ENCODE data around the gene COG2.
"Not testable (repeated sequence)": the region's sequence is repeated elsewhere in the genome, so short reads cannot be mapped to it uniquely, and the experiment has no call there.

The COG2 gene

DNA sequence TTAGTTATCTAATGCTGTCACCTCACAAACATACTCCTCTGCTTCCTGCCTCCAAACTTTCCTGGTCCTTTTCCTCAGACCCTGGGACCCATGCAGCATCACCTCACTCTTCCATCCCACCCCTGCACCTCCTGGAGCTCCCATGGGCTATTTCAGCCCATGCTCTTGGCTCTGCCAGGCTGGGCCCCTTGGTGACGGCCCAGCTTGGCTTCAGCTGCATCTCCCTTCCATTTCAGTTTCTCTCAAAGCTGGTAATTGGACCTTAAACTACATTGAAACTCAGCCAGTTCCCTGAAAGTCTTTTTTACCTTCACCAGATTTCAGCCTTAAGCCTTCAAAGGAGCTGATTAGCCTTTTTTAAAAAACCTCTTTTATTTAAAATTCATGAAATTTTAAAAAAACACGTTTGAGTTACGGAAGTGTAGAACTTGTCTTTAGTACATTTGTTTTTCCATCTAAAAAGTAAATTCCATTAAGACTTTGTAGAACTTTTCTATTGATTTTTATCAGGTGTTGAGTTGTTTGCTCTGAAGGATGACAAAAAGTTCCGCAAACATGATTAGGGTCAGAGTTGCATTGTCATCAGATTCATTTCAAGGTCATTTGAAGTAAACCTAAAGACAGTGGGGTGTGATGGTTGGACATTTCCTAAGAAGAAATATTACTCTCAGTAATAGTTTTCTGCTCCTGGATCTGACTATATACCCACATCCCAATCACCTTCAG, 38.2 kb downstream of the COG2 start:
- DNase-seq: no peak

DNA sequence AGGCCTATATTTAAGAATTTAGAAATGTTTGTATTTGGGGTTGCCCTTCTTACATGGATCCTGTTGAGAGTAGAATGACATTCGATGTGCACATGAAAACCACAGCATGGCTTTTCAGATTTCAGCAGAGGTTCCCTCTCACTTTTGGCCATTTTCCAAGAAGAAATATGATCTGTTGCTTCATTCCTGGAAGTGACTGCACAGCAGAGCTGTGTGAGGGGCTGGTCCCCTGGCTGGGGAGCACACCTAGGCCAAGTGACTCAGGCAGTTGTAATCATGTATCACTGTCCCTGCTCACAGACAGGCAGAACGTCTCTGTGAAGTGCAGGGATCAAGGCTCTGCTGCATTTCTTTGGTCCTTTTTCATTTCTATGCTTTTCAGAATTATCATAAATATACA, 39.3 kb downstream of the COG2 start:
- no peak for DNase-seq

DNA sequence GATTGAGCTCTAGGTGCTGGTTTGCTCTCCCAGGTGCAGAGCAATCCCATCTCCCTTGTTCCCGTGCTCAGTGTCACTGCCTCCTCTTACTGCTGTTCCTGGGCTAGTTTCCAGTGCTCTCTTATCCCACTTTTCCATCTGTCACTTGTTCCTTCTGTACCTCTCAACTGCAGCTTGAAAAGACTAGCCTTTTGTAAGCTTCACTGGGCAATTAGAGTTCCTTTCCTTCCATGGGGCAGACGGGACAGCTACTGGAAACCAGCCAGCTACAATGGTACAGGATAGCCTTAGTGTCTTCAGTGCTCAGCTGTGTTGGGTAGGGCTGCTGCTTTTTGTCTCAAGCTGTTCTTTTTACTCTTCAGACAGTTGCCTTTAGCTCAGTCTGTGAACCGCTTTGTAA, 40.0 kb downstream of the COG2 start:
- DNase-seq: no peak

DNA sequence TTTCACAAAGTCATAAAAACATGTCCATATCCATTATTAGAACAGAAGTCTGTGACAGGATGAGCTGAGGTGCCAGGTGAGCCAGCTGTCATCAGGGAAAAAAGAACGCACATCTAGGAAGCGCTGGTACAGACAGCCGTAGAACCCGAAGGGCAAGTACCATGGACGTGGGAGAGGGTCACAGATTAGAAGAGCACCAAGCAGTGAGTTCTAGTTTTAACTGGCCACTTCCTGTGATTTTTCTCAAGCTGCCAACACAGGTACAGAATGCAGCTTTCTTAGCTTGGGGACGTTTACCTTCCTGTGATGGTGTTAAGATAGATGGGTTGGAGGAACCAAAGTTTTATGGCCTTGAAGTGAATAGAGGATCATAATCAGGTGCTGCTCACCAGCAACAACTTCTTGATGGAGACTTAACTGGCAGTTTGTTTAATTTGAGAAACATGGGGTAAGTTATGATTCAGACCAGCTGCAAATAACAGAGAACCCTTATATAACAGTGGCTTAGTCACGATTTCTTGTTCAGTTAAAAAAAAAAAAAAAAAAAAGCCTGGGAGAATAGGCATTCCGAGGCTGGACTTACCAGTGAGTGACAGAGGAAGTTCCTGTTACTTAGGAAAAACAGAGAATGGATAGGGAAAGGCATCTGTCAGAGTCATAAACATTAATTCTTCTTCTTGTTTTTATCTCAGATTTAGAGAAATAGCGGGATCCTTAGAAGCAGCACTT, 40.8 kb downstream of the COG2 start:
- DNase-seq: no peak

DNA sequence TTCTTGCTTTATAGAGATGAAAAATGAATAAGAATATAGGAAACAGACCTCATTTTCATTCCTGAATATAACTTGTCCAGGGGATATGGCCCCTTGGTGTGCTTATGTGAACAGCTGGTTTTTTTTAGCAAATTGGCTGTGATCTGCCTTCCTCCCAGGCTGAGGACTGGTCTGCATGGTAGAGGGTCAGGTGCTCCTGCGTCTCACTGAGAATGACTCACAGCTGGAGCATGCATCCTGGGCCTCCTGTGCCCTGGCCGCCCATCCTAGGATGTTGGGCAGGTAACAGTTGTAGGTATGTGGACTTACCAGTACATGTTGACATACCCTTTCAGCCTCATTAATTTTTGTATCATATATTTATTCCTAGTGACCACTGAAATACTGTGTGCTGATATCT, 41.9 kb downstream of the COG2 start:
- DNase-seq: no peak

DNA sequence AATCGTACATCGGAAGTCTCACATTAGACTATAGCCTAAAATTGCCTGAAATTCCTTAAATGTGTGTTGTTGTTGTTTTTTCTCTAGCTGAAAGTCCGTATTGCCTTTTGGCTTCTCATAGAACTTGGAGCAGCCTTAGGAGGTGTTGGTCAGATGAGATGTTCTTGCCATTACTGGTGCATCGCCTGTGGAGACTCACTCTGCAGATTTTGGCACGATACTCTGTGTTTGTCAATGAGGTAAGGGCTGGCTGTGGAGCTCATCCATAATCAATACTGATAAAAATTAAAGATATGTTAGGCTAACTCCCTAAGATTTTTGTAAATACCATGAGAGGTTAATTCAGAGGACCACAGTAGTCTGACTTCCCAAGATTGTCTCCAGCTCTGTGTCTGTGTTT, 42.7 kb downstream of the COG2 start:
- DNase-seq: no peak

DNA sequence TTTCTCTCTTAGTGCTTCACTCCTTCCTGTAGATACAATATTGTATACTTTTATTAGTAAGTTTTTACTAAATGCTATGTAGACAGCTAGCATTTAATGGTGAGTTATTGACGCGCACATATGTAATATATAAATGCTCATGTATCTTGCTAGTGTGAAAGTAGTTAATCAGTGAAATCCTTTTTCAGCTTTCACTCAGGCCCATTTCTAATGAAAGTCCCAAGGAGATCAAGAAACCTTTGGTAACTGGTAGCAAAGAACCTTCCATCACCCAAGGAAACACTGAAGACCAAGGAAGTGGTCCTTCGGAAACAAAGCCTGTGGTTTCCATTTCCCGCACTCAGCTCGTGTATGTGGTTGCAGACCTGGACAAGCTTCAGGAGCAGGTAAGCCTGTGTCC, 44.5 kb downstream of the COG2 start:
- no peak for DNase-seq

DNA sequence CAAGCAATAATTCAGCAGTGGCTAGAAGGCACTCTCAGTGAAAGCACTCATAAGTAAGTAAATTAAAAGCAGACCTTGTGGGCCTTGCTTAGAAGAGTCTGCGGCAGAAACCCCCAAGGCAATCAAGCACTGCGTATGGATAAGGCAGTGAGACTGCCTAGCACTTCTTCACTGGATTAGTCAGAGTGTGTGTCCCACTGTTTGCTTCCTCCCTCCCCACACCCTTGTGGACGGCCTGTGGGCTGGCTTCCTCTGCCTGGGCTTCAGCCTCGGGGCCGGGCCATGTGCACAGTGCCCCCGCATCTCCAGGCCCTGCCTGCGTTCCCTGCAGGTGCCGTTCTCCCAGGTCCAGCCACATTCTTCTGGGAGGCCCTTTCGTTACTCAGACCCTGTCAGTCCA, 47.8 kb downstream of the COG2 start:
- no peak for DNase-seq

DNA sequence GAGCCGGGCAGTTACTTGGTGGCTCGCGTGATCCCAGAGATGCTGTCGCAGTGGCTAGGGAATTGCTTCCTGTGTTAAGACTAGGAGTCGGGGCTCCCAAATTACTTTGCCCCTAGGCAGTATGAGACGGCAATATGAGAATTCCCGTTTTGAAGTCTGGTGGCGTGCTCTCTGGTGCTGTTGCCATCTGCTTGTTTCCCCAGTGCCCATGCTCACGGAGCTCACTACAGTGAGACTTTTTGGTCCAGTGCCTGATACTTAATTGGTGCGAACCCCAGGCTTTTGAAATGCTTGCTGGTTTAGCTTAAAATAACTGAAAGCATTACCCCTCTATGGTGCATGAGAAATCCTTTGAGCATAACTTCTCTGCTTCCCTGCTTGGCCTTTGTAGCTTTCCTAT, 49.3 kb downstream of the COG2 start:
- no peak for DNase-seq

DNA sequence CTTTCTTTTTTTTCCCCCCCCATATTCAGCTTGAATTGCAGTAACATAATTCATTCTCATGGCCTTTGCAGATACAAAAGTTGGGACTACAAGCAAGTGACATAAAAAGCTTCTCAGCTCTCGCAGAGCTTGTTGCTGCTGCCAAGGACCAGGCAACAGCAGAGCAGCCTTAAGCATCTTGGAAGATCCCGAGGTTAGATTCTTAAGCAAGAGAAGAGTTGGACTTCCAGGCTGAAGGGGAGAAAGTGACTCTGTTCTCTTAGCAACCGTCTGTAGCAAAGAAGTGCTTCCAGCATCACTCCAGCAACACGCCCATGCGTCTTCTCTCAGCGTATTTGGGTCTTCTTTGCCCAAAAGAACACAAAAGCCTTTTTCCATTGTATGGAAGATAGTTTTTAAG, 50.9 kb downstream of the COG2 start:
- DNase-seq: no peak

DNA sequence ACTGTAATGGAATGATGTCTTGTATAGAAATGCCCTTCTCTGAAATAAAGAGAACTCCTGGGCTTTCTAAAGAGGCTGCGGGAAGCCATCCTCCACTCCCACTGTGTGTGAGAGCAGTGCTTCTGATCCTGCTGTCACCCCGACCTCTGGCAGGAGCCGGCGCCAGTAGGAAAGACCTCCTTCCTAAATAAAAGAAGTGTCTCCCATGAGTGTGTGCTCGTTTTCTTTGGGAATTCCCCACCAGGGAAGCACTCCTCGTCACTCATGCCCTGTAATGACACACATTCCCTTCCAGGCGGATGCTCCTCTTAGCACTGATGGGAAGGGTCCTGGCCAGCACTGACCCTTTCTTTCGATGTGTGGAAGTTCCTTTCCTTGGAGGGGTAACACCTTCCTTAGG, 51.5 kb downstream of the COG2 start:
- no peak for DNase-seq

DNA sequence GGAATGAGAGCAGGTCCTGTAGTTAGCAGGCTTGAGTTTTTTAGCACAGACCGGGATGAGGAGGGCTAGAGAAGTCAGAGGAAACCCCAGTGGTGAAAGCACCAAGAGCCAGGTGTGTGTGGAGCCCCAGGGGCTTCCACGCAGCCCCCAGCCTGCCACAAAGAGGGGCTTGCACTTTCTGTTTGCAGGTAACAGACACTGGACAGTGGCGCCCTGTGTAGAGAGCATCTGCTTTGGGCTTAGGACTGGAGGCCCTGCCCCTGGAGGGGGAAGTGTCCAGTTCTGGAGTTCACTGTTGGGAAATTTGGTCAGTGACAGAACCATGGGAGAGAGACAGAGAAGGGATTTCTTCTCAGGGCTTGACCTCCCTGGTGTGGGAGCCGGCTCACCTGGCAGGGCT, 52.2 kb downstream of the COG2 start:
- DNase-seq: no peak

DNA sequence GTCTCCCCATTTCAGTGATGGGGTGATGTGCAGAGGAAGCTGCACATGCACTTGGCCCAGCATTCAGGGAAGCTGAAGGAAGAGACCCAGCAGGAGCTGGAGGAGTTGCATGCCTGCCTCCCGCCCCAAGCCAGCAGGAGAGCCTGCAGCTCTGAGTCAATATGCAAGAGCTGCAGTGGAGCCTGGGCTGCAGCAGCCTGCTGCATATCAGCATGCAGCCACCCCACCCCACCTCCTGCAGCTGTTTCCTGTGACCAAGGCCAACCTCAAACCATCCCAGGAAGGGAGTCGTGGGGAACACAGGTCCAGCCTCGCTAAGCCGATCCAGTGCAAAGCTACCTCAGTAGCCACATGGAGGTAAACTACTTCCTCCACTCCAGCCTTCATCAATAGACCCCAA, 52.7 kb downstream of the COG2 start:
- no peak for DNase-seq

DNA sequence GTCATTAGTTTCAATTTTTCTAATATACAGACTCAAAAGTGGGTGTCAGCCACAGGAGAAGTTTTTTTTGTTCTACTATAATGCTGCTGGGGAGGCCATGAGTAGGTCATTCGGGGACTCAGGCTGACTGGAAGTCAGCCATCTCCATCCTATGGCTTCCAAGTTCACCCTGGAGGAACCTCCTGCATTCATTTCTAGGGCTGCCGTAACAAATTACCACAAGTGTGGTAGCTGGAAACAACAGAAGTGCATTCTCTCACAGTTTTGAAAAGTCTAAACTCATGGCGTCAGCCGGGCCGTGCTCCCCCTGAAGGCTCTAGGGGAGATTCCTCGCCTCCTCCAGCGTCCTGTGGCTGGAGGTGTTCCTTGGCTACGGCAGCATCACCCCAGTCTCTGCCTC, 53.9 kb downstream of the COG2 start:
- no peak for DNase-seq

DNA sequence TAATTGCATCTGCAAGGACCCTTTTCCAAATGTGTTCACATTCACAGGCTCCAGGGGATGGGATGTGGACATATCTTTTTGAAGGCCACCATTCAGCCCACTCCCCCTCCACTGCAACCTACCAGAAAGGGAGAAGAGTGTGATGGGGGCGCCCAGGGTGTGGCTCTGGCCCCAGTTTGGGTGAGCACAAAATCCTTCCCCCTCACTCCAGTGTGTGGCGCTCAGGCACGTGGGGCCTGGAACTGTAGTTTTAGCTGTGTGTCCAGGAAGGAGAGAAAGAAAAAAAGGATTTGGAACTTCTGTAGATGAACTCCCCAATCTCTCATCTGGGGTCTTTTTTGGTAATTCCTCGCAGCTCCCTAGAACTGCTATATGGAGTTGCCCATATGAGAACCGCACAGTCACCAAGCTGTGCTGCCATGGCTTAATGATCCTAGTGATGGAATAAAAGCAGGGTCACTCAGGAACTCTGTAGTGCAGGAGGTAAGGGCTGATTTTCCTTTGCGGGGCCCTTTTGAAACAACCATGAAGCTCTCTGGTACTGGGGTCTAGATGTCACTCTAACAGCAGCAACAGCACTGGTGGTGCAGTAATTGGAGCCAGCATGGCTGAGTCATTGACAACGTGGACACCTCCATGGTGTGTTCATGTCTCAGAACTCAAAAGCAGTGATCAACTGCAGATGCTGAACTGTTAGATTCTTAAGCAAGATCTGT, 54.6 kb downstream of the COG2 start:
- no peak for DNase-seq

DNA sequence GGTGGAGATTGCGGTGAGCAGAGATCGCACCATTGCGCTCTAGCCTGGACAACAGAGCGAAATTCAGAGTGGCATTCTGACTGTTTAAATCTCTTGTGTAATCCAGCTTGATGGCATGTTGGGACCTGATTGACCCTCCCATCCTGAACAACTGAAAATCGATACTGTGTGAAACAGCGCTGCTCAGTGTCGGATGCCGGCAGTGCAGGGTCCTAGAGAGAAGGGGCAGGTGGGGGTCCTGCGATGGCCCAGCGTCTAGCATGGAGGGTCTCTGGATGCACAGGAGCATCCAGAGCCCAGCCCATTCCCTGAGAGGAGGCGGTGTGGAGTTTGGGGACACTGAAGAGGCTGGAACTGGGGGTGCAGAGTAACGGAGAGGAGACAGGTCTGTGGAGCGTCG, 55.8 kb downstream of the COG2 start:
- no peak for DNase-seq

DNA sequence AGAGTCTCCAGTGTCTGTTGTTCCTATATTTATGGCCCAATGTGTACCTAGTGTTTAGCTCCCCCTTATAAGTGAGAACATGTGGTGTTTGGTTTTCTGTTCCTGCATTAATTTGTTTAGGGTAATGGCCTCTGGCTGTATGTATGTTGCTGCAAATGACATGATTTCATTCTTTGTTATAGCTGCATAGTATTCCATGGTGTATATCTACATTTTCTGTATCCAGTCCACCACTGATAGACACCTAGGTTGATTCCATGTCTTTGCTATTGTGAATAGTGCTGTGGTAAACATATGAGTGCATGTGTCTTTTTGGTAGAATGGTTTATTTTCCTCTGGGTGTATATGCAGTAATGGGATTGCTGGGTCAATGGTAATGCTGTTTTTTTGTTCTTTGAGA, 56.7 kb downstream of the COG2 start:
- DNase-seq: not testable (repeated sequence)

DNA sequence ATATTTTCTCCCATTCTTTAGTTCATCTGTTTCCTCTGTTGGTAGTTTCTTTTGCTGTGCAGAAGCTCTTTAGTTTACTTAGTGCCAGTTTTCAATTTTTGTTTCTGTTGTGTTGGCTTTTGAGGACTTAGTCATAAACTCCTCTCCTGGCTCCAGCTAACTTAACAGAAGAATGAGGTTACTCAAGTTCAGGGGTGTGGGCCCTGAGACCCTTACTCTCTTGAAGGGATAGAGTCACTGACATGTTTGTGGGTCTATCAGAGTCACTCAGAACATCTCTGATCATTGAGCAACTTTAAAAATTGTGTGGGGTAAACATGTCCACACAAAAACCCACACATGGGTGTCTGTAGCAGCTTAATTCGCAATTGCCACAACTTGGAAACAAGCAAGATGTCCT, 57.4 kb downstream of the COG2 start:
- DNase-seq: no peak

DNA sequence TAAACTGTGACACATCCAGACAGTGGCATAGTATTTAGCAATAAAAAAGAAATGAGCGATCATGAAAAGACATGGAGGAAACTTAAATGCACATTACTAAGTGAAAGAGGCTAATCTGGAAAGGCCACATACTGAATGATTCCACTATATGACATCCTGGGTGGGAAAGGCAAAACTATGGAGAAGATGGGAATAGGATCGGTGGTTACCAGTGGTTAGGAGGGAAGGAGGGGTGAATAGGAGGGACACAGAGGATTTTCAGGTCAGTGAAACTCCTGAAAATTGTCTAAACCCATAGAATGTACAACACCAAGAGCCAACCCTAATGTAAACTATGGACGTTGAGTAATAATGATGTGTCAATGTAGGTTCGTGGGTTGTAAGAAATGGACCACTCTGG, 57.9 kb downstream of the COG2 start:
- no peak for DNase-seq

DNA sequence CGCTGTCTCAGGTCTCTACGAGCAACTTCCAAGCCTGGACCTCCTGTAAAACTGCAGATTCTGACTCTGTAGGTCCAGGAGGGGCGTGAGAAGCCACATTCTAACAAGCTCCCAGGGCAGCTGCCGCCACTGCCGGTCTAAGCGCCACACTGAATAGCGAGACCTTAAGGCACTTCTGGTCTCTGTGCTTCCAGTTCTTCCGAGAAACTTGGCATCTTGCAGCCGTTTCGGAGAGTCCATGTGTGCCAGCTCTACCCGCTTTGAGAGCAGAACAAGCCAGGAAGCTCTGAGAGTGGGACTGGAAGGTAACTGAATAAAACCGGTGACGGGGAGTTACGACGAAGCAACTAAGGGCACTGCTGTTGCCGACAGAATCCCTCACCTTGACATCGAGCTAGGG, 59.2 kb downstream of the COG2 start:
- no peak for DNase-seq

DNA sequence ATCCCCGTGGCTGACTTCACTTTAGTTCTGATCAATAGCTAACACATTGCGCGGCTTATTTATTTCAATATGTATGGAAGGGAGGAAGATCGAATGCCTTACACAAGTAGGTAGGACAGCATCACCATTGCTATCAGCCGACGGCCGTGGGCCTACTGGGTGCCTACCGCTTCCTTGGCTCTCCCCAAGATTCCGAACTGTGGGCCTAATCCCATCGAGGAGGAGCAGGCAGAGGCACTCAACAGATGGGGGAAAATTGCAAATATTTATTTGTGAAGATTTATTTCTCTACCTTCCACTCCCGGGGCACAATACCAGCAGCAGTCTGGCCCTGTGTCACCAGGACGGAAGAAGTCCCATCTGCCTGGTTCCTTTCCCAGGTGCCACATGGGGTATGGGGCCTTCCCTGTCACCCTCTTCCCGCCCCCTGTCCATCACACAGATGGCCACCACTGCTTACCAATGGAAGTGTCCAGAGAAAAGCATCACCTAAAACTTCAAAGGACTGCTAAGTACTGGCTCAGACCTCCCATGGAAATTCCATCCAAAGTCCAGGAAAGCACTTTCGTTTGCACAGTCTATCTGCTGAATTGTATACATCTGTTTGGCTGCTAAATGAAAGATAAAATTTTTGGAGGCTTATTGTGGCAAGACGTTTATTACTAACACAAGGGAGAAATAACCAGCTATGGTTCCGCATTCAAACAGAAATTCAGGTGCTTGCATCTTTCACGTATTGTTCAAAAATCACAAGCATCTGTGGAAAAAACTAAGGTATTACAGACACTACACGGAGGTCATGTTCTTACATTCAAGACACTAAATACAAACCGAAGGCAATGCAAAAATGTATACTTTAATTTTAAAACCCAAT, 59.9 kb downstream of the COG2 start:
- DNase-seq: no peak

DNA sequence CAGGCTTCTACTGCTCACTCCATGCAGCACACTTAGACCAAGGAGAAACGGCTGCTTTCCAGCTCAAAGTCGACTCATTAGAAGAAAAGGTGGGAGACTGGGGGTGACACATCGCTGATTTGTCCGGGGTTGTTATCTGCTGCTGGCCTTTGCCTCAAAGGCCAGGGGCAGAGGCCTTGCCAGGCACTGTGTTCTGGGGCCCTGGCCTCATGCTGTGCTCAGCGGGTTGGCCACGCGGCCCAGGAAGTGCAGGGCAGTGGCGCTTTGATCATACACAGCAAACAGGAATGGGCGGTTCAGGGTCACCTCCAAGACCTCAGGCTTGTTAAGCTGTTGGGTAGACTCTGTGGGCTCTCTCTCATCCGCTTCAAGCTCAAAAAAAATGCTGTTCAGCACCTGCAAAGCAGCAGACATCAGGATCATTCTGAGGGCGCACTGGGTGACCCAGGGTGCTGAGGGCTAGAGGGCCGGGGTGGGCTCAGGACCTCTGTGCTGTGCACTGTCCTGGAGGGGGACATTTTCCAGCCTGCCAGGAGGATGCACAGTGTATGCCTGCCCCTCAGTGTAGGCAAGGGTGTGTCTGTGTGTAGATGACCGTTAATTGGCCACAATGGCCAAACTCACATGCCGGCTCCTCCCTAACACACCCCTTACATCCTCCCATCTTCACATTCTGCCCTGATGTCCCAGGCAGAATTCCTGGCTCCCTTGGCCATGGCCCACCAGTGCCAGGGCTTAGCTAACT, 60.8 kb downstream of the COG2 start:
- no peak for DNase-seq

All from activated naive CD4-positive, alpha-beta T cell (primary cell).